Transverse colon (tissue), 4 donors: ENCODE data around the gene STING1. TPM values are rescaled to one million over a fixed set of nuclear protein-coding genes. Genes with fewer than 3 reads are reported as not detected.

Experiments
- DNase-seq: peaks from one replicate; pipeline ENCODE4 v3.0.0-alpha.2; 2019
- H3K27ac ChIP-seq, 4 donors: fragments of 200-600 bp; sonication (generic); 2 replicates each; pipeline ENCODE4 v1.5.1; 2016 to 2018; ENCODE audit warnings: inconsistent platforms in 4 of 4
- H3K27me3 ChIP-seq: fragments of 200-600 bp; sonication (generic); 2 replicates; pipeline ENCODE4 v1.5.1; 2017; ENCODE audit warnings: inconsistent platforms
- H3K36me3 ChIP-seq, 4 donors: fragments of 200-600 bp; sonication (generic); 2 replicates each; pipeline ENCODE4 v1.5.1; 2017 to 2019; ENCODE audit warnings: inconsistent platforms in 4 of 4
- H3K4me1 ChIP-seq, 4 donors: fragments of 200-600 bp; sonication (generic); 2 replicates each; pipeline ENCODE4 v1.5.1; 2017 to 2020; ENCODE audit warnings: inconsistent platforms in 4 of 4
- H3K4me3 ChIP-seq, 4 donors: fragments of 200-600 bp; sonication (generic); 1 replicate in 1 of 4; 2 replicates in 3 of 4; pipeline versions ENCODE4 v1.5.1 to v1.6.1; 2017 to 2019; ENCODE audit warnings: inconsistent platforms in 4 of 4
- H3K9me3 ChIP-seq, 2 donors: fragments of 200-600 bp; sonication (generic); 2 replicates each; pipeline ENCODE4 v1.5.1; 2017 to 2019; ENCODE audit warnings: inconsistent platforms in 2 of 2
- CTCF ChIP-seq, 5 experiments: fragments of 200-600 bp in 3 of 5; fragments of 450-650 bp in 2 of 5; sonication (generic) in 3 of 5; IDR thresholded peaks; 1 replicate in 2 of 5; 2 replicates in 3 of 5; pipeline ENCODE4 v1.5.1; 2016 to 2017; ENCODE audit warnings: antibody characterized with exemption in 5 of 5, inconsistent platforms in 3 of 5, mild to moderate bottlenecking in 2 of 5, moderate library complexity in 1 of 5
- EP300 ChIP-seq: sonication (generic); formaldehyde crosslinking; IDR thresholded peaks from one replicate; pipeline ENCODE4 v1.6.1; 2017; ENCODE audit warnings: antibody characterized with exemption, low read depth
- POLR2A ChIP-seq: fragments of 450-650 bp; IDR thresholded peaks from one replicate; pipeline ENCODE4 v1.6.1; 2016; ENCODE audit warnings: antibody characterized with exemption, mild to moderate bottlenecking, moderate library complexity
- POLR2AphosphoS5 ChIP-seq, 3 donors: sonication (generic); formaldehyde crosslinking; IDR thresholded peaks; one replicate each; pipeline ENCODE4 v1.6.1; 2016; ENCODE audit warnings: antibody characterized with exemption in 3 of 3
- WGBS, 2 donors: methylation state at CpG; one replicate each; pipeline ENCODE4 v1.1.5; 2018; ENCODE audit warnings: low coverage in 1 of 2; 5-methylcytosine and 5-hydroxymethylcytosine counted together
- in situ Hi-C, 4 donors: fragments of 200-750 bp; cut with MboI; loops; one replicate each; pipeline versions ENCODE4 v1.15.0 to v1.15.1; 2017; ENCODE audit warnings: low sequenced_read_pairs in 3 of 4, low pct_ligation_motif_present in 1 of 4, low pct_unique_long_range_greater_than_20kb in 1 of 4
- intact Hi-C: fragments of 100-400 bp; cut with DNase I; formaldehyde crosslinking; loops from one replicate; pipeline ENCODE4 v1.15.1; 2023; ENCODE audit warnings: low total_unique reads
- total RNA-seq, 4 donors: library from RNA; depleted of rRNA; stranded (reverse); fragments of >200 nt; gene quantifications; one replicate each; pipeline ENCODE4 v1.1.0, GENCODE V29; 2016

The STING1 gene
- total RNA-seq, 4 donors from 2014 or later: 12.2 to 51.5 (median 19.1) TPM

- WGBS, 2 donors: 92% methylated on average over 12 of the region's 12 CpGs; no CpG with 5 or more reads in 1 of the 2 donors
- Histone ChIP-seq H3K27ac (no peak overlapping the region), H3K27me3 (no peaks in the 10 kb centered on the region), H3K4me3 (no peak overlapping the region), H3K36me3 (no peaks in the 10 kb centered on the region), H3K9me3 (no peaks in the 10 kb centered on the region), H3K4me1 (peaks cover 0 to 19% (median 9%) of the 10 kb centered on the region in 4 donors)
- no peak for TF ChIP-seq POLR2AphosphoS5 (IDR thresholded peaks at IDR 0.05)
- no peak for TF ChIP-seq EP300
- TF ChIP-seq POLR2A: no peak
- no peak for TF ChIP-seq CTCF (IDR thresholded peaks at IDR 0.05)
- in situ Hi-C loops: no loop called here
- intact Hi-C loops: no loop called here
- no peak for DNase-seq
These were observed 25.8 kb downstream of the STING1 start for GRCh38 chr5:139456776-139457175.

- Histone ChIP-seq H3K4me3 (no peak overlapping the region), H3K4me1 (peaks cover 0 to 15% (median 8%) of the 10 kb centered on the region in 4 donors), H3K9me3 (no peaks in the 10 kb centered on the region), H3K36me3 (no peaks in the 10 kb centered on the region), H3K27ac (no peak overlapping the region), H3K27me3 (no peaks in the 10 kb centered on the region)
- in situ Hi-C loops: no loop called here
- WGBS, 2 donors: 79% methylated on average over 11 of the region's 11 CpGs; no CpG with 5 or more reads in 1 of the 2 donors
- TF ChIP-seq EP300 (no peak), POLR2A (no peak), CTCF (IDR thresholded peaks at IDR 0.05) (no peak), POLR2AphosphoS5 (IDR thresholded peaks at IDR 0.05) (no peak)
- DNase-seq: no peak
- intact Hi-C loops: no loop called here
These were observed 27.8 kb downstream of the STING1 start for GRCh38 chr5:139454568-139455290.

- in situ Hi-C loops: no loop called here
- Histone ChIP-seq H3K27me3 (no peaks in the 10 kb centered on the region), H3K4me1 (peaks cover 0 to 7% (median 3%) of the 10 kb centered on the region in 4 donors), H3K27ac (no peak overlapping the region), H3K4me3 (no peak overlapping the region), H3K36me3 (no peaks in the 10 kb centered on the region), H3K9me3 (no peaks in the 10 kb centered on the region)
- TF ChIP-seq CTCF (IDR thresholded peaks at IDR 0.05) (no peak), POLR2A (no peak), POLR2AphosphoS5 (IDR thresholded peaks at IDR 0.05) (no peak), EP300 (no peak)
- 46 to 74% methylated on average over 3 of the region's 3 CpGs for WGBS, 2 donors
- intact Hi-C loops: no loop called here
- no peak for DNase-seq
These were observed 28.6 kb downstream of the STING1 start for GRCh38 chr5:139453683-139454567.

DNA sequence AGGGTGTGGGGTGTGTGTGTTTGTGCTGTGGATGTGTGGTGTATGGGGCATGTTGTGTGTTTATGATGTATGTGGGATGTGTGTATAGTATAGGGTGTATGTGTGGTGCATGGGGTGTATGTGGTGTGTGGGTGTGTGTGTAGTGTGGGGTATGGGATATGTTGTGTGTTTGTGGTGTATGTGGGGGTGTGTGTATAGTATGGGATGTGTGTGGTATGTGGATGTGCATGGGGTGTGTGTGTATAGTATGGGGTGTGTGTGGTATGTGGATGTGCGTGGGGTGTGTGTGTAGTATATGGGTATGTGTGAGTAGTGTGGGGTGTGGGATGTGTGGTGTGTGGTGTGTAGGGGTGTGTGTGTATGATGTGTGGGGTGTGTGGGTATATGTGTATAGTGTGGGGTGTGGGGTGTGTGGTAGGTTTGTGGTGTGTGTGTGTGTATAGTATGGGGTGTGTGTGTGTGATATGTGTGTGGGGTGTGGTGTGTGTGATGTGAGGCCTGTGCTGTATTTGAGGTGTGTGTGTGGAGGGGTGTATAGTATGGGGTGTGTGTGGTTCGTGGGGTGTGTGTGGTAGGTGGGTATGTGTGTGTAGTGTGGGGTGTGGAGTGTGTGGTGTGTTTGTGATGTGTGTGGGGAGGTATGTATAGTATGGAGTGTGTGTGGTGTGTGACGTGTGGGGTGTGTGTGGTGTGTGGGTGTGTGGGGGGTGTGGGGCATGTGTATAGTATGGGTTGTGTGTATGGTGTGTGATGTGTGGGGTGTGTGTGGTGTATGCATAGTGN lies 30.5 kb downstream of the STING1 start:
- intact Hi-C loops (no loop called here), in situ Hi-C loops (no loop called here)
- DNase-seq: no peak
- Histone ChIP-seq H3K27ac (no peak overlapping the region), H3K36me3 (no peaks in the 10 kb centered on the region), H3K4me3 (no peak overlapping the region), H3K9me3 (no peaks in the 10 kb centered on the region), H3K27me3 (no peaks in the 10 kb centered on the region), H3K4me1 (no peaks in the 10 kb centered on the region)
- 79 to 90% methylated on average over 3 of the region's 3 CpGs for WGBS, 2 donors
- TF ChIP-seq CTCF (IDR thresholded peaks at IDR 0.05): no peak
- TF ChIP-seq EP300: no peak
- no peak for TF ChIP-seq POLR2A
- TF ChIP-seq POLR2AphosphoS5 (IDR thresholded peaks at IDR 0.05): no peak
